ENCODE results near the gene HS2ST1.

The HS2ST1 gene

GRCh38 chr1:86998280-86998679 lies 83.8 kb downstream of the HS2ST1 start:
- Histone ChIP-seq H3K4me3 (ENCODE audit: low read depth, low read length, poor library complexity, severe bottlenecking) (no peak overlapping the region), H3F3A (ENCODE audit: insufficient read depth, low read length) (no peaks in the 10 kb centered on the region), H3K27me3 (ENCODE audit: insufficient read depth, low read length) (no peaks in the 10 kb centered on the region), H3K9ac (ENCODE audit: low read length) (no peak overlapping the region), H4K20me1 (ENCODE audit: insufficient read depth, low read length) (no peaks in the 10 kb centered on the region), H3K27ac (ENCODE audit: low read depth, low read length, poor library complexity, severe bottlenecking) (no peak overlapping the region), H3K4me2 (ENCODE audit: low read length) (no peak overlapping the region), H3K79me2 (ENCODE audit: insufficient read depth, low read length) (peaks cover 33% of the 10 kb centered on the region), H3K9me3 (ENCODE audit: low read length) (no peaks in the 10 kb centered on the region), H3K4me1 (ENCODE audit: insufficient read depth, low read length, severe bottlenecking) (no peaks in the 10 kb centered on the region), H3K36me3 (ENCODE audit: insufficient read depth, low read length) (no peaks in the 10 kb centered on the region; the same call in 1 of the 2 replicates), H2AFZ (ENCODE audit: low read length) (no peak overlapping the region), H3K9me2 (ENCODE audit: low read depth, low read length) (no peaks in the 10 kb centered on the region)
- TF ChIP-seq, protein P1, sequence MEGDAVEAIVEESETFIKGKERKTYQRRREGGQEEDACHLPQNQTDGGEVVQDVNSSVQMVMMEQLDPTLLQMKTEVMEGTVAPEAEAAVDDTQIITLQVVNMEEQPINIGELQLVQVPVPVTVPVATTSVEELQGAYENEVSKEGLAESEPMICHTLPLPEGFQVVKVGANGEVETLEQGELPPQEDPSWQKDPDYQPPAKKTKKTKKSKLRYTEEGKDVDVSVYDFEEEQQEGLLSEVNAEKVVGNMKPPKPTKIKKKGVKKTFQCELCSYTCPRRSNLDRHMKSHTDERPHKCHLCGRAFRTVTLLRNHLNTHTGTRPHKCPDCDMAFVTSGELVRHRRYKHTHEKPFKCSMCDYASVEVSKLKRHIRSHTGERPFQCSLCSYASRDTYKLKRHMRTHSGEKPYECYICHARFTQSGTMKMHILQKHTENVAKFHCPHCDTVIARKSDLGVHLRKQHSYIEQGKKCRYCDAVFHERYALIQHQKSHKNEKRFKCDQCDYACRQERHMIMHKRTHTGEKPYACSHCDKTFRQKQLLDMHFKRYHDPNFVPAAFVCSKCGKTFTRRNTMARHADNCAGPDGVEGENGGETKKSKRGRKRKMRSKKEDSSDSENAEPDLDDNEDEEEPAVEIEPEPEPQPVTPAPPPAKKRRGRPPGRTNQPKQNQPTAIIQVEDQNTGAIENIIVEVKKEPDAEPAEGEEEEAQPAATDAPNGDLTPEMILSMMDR (IDR thresholded peaks at IDR 0.05; ENCODE audit: low read length): no peak
- no peak for TF ChIP-seq EZH2 (IDR thresholded peaks at IDR 0.05; ENCODE audit: borderline replicate concordance, low read length)

DNA sequence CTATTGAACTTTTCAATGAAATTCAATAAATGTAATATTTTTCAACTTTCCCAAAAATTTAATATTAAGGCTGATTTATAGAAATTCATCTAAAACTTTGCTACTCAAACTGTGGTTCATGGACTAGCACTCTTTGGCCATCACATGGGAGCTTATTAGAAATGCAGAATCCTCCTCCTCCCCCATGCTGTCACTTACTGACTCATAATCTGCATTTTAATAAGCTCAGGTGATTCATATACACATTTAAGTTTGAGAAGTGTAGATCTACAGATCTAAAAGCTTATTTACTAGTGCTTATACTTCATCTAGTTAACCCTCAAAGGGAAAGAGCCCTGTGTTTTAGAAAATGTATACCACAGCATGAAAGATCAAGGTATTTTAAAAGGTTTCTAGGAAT lies 84.3 kb downstream of the HS2ST1 start:
- H3K36me3 ChIP-seq (ENCODE audit: insufficient read depth, low read length): no peaks in the 10 kb centered on the region; the same call in 1 of the 2 replicates
- H3K4me3 ChIP-seq (ENCODE audit: low read depth, low read length, poor library complexity, severe bottlenecking): no peak overlapping the region
- H3K9ac ChIP-seq (ENCODE audit: low read length): no peak overlapping the region
- no peak overlapping the region for H3K4me2 ChIP-seq (ENCODE audit: low read length)
- H4K20me1 ChIP-seq (ENCODE audit: insufficient read depth, low read length): no peaks in the 10 kb centered on the region
- H3K9me3 ChIP-seq (ENCODE audit: low read length): no peaks in the 10 kb centered on the region
- H3K27ac ChIP-seq (ENCODE audit: low read depth, low read length, poor library complexity, severe bottlenecking): no peak overlapping the region
- no peak overlapping the region for H2AFZ ChIP-seq (ENCODE audit: low read length)
- TF ChIP-seq EZH2 (IDR thresholded peaks at IDR 0.05; ENCODE audit: borderline replicate concordance, low read length): no peak
- TF ChIP-seq, protein P1 (IDR thresholded peaks at IDR 0.05; ENCODE audit: low read length): no peak
- H3F3A ChIP-seq (ENCODE audit: insufficient read depth, low read length): no peaks in the 10 kb centered on the region
- H3K27me3 ChIP-seq (ENCODE audit: insufficient read depth, low read length): no peaks in the 10 kb centered on the region
- H3K79me2 ChIP-seq (ENCODE audit: insufficient read depth, low read length): peaks cover 31% of the 10 kb centered on the region
- no peaks in the 10 kb centered on the region for H3K9me2 ChIP-seq (ENCODE audit: low read depth, low read length)
- H3K4me1 ChIP-seq (ENCODE audit: insufficient read depth, low read length, severe bottlenecking): no peaks in the 10 kb centered on the region

GRCh38 chr1:87000460-87000859 lies 86.0 kb downstream of the HS2ST1 start:
- Histone ChIP-seq H3F3A (ENCODE audit: insufficient read depth, low read length) (no peaks in the 10 kb centered on the region), H3K9me2 (ENCODE audit: low read depth, low read length) (no peaks in the 10 kb centered on the region), H3K79me2 (ENCODE audit: insufficient read depth, low read length) (peaks cover 24% of the 10 kb centered on the region), H3K4me1 (ENCODE audit: insufficient read depth, low read length, severe bottlenecking) (no peaks in the 10 kb centered on the region), H3K27ac (ENCODE audit: low read depth, low read length, poor library complexity, severe bottlenecking) (no peak overlapping the region), H3K4me3 (ENCODE audit: low read depth, low read length, poor library complexity, severe bottlenecking) (no peak overlapping the region), H2AFZ (ENCODE audit: low read length) (no peak overlapping the region), H3K9me3 (ENCODE audit: low read length) (no peaks in the 10 kb centered on the region), H3K27me3 (ENCODE audit: insufficient read depth, low read length) (no peaks in the 10 kb centered on the region), H4K20me1 (ENCODE audit: insufficient read depth, low read length) (no peaks in the 10 kb centered on the region), H3K36me3 (ENCODE audit: insufficient read depth, low read length) (no peaks in the 10 kb centered on the region; the same call in 1 of the 2 replicates), H3K9ac (ENCODE audit: low read length) (no peak overlapping the region), H3K4me2 (ENCODE audit: low read length) (no peak overlapping the region)
- TF ChIP-seq, protein P1 (IDR thresholded peaks at IDR 0.05; ENCODE audit: low read length): no peak
- no peak for TF ChIP-seq EZH2 (IDR thresholded peaks at IDR 0.05; ENCODE audit: borderline replicate concordance, low read length)

Data from OCI-LY1 (cell line).